D721Med (cell line): ENCODE measurements around the gene XRRA1.
"Not testable (repeated sequence)": the region's sequence is repeated elsewhere in the genome, so short reads cannot be mapped to it uniquely, and the experiment has no call there.

Source experiments
- DNase-seq: peaks from one replicate; pipeline ENCODE4 v3.0.0; 2011; ENCODE audit warnings: low spot score; ENCODE audit not compliant: insufficient read length
- FAIRE-seq: peaks from 2 replicates; lab custom pipeline; 2011; peaks lifted over from hg19 to GRCh38; lab: Jason Lieb, UNC
- CTCF ChIP-seq: IDR thresholded peaks from 2 replicates; pipeline ENCODE4 v1.5.1; 2012; ENCODE audit warnings: mild to moderate bottlenecking, control low read depth; ENCODE audit not compliant: insufficient read depth; ENCODE audit errors: missing control alignments

The XRRA1 gene

GRCh38 chr11:74837191-74837590 is 111.7 kb downstream of the XRRA1 start:
- no peak for TF ChIP-seq CTCF
- FAIRE-seq, result no peak
- no peak for DNase-seq

GRCh38 chr11:74826901-74827300 is 122.0 kb downstream of the XRRA1 start:
- FAIRE-seq (no peak), DNase-seq (no peak)
- TF ChIP-seq CTCF, result no peak

- FAIRE-seq, DNase-seq: not testable (repeated sequence)
Observed at GRCh38 chr11:74825596-74825995, 123.3 kb downstream of the XRRA1 start.

GRCh38 chr11:74824285-74824982 is 124.5 kb downstream of the XRRA1 start:
- DNase-seq, result no peak
- TF ChIP-seq CTCF, result no peak
- no peak for FAIRE-seq

- DNase-seq (no peak), FAIRE-seq (no peak)
- TF ChIP-seq CTCF, result no peak
Observed at GRCh38 chr11:74822170-74822569, 126.7 kb downstream of the XRRA1 start.

GRCh38 chr11:74820763-74821162 is 128.1 kb downstream of the XRRA1 start:
- FAIRE-seq (no peak), DNase-seq (no peak)
- no peak for TF ChIP-seq CTCF

GRCh38 chr11:74819400-74819799 is 129.5 kb downstream of the XRRA1 start:
- no peak for FAIRE-seq
- TF ChIP-seq CTCF, result no peak
- no peak for DNase-seq
